Subcutaneous abdominal adipose tissue (tissue), 5 donors: Measurements from ENCODE around the gene TRABD2A.
"Not testable (repeated sequence)": the region's sequence is repeated elsewhere in the genome, so short reads cannot be mapped to it uniquely, and the experiment has no call there.

Experiments used
- H3K27ac ChIP-seq: one replicate; pipeline ENCODE4 v1.7.0; 2013; ENCODE audit warnings: low read depth, mild to moderate bottlenecking, inconsistent platforms, low read length, moderate library complexity
- H3K27me3 ChIP-seq, 5 donors: one replicate each; pipeline ENCODE4 v1.7.0; 2013; ENCODE audit warnings: low read length in 5 of 5, inconsistent platforms in 1 of 5; ENCODE audit not compliant: control insufficient read depth in 5 of 5, insufficient read depth in 4 of 5
- H3K36me3 ChIP-seq, 5 donors: one replicate each; pipeline ENCODE4 v1.7.0; 2013; ENCODE audit warnings: low read length in 5 of 5; ENCODE audit not compliant: control insufficient read depth in 5 of 5, insufficient read depth in 5 of 5
- H3K4me1 ChIP-seq, 5 donors: one replicate each; pipeline ENCODE4 v1.7.0; 2013; ENCODE audit warnings: low read length in 5 of 5, mild to moderate bottlenecking in 3 of 5, moderate library complexity in 1 of 5; ENCODE audit not compliant: control insufficient read depth in 5 of 5, insufficient read depth in 5 of 5
- H3K4me3 ChIP-seq, 5 donors: one replicate each; pipeline ENCODE4 v1.7.0; 2013; ENCODE audit warnings: low read length in 5 of 5, low read depth in 1 of 5
- H3K9ac ChIP-seq, 5 donors: one replicate each; pipeline ENCODE4 v1.7.0; 2013; ENCODE audit warnings: low read length in 5 of 5, mild to moderate bottlenecking in 4 of 5, moderate library complexity in 3 of 5
- H3K9me3 ChIP-seq, 5 donors: one replicate each; pipeline ENCODE4 v1.7.0; 2013; ENCODE audit warnings: low read length in 5 of 5; ENCODE audit not compliant: control insufficient read depth in 5 of 5
- donor health status: healthy.
- donor health status: healthy.
- donor health status: healthy.
- donor health status: healthy.
- donor health status: healthy.

The TRABD2A gene

GRCh38 chr2:84873350-84873749 is 7.5 kb downstream of the TRABD2A start:
- no peak overlapping the region for H3K9ac ChIP-seq
- H3K4me1 ChIP-seq, result peaks cover 0 to 15% (median 6%) of the 10 kb centered on the region in 5 donors
- H3K27me3 ChIP-seq, result no peaks in the 10 kb centered on the region
- H3K27ac ChIP-seq, result no peak overlapping the region
- H3K4me3 ChIP-seq, result no peak overlapping the region
- no peaks in the 10 kb centered on the region for H3K9me3 ChIP-seq
- no peaks in the 10 kb centered on the region for H3K36me3 ChIP-seq

DNA sequence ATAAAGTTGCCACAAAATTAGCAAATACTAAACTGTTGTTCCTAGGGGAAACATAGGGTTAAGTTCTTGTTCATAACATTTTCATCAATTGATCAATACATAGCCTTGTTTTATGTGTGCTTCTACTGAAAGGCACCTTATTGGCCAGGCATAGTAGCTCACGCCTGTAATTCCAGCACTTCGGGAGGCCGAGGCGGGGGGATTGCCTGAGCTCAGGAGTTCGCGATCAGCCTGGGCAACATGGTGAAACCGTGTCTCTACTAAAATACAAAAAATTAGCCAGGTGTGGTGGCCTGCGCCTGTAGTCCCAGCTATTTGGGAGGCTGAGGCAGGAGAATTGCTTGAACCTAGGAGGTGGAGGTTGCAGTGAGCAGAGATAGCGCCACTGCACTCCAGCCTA is 8.2 kb downstream of the TRABD2A start:
- not testable (repeated sequence) for H3K27me3 ChIP-seq, H3K27ac ChIP-seq, H3K9me3 ChIP-seq, H3K4me3 ChIP-seq, H3K9ac ChIP-seq, H3K36me3 ChIP-seq
- H3K4me1 ChIP-seq, result peaks cover 0 to 15% (median 6%) of the 10 kb centered on the region in 5 donors

- peaks cover 4 to 17% (median 11%) of the 10 kb centered on the region in 5 donors for H3K4me1 ChIP-seq
- H3K27me3 ChIP-seq, result no peaks in the 10 kb centered on the region
- H3K9ac ChIP-seq, result no peak overlapping the region
- H3K4me3 ChIP-seq, result no peak overlapping the region
- H3K27ac ChIP-seq, result no peak overlapping the region
- no peaks in the 10 kb centered on the region for H3K9me3 ChIP-seq
- no peaks in the 10 kb centered on the region for H3K36me3 ChIP-seq
Measured at GRCh38 chr2:84870306-84870705, 10.6 kb downstream of the TRABD2A start.

DNA sequence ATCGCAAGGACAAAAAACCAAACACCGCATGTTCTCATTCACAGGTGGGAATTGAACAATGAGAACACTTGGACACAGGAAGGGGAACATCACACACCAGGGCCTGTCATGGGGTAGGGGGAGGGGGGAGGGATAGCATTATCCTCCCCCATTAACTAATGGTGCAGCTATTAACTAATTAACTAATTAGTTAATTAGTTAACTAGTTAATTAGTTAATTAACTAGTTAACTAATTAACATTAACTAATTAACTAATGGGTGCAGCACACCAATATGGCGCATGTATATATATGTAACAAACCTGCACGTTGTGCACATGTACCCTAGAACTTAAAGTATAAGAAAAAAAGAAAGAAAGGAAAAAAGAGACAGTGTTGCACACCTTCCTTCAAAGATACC is 12.6 kb downstream of the TRABD2A start:
- not testable (repeated sequence) for H3K9ac ChIP-seq, H3K9me3 ChIP-seq, H3K27me3 ChIP-seq

DNA sequence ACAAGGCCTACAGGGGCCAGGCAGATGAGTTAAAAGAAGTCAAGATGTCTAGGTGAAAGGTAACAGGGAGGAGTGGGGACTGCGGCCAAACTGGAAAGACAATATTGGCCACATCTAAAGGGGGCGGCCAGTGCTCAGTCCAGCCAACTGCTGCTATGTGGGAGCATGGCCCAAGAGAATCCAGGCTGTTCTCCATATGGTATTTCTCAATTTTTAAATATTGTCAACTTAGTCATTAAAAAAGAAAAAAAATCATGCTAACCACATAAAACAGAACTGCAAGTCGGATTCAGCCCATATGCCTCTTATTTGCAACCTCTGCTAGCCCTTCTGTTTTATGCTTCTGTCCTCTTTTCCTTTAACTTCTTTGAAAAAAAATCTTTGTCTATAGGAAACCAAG is 14.8 kb downstream of the TRABD2A start:
- Histone ChIP-seq H3K27ac (peak overlapping the region; percentile 61), H3K36me3 (no peaks in the 10 kb centered on the region), H3K9ac (no peak overlapping the region), H3K27me3 (no peaks in the 10 kb centered on the region), H3K4me1 (peaks cover 4 to 14% (median 13%) of the 10 kb centered on the region in 5 donors), H3K4me3 (no peak overlapping the region), H3K9me3 (no peaks in the 10 kb centered on the region)

More for the DNA sequence above, 12.6 kb downstream of the TRABD2A start:
- not testable (repeated sequence) for H3K4me3 ChIP-seq, H3K36me3 ChIP-seq, H3K27ac ChIP-seq
- peaks cover 4 to 14% (median 13%) of the 10 kb centered on the region in 5 donors for H3K4me1 ChIP-seq

GRCh38 chr2:84865181-84865783 is 15.6 kb downstream of the TRABD2A start:
- H3K9me3 ChIP-seq, result no peaks in the 10 kb centered on the region
- no peaks in the 10 kb centered on the region for H3K36me3 ChIP-seq
- H3K27ac ChIP-seq, result peak overlapping the region; percentile 61
- H3K27me3 ChIP-seq, result no peaks in the 10 kb centered on the region
- H3K4me3 ChIP-seq, result no peak overlapping the region
- H3K9ac ChIP-seq, result no peak overlapping the region
- peaks cover 4 to 14% (median 13%) of the 10 kb centered on the region in 5 donors for H3K4me1 ChIP-seq

- H3K27ac ChIP-seq, result no peak overlapping the region
- H3K4me1 ChIP-seq, result peaks cover 4 to 14% (median 13%) of the 10 kb centered on the region in 5 donors
- H3K36me3 ChIP-seq, result no peaks in the 10 kb centered on the region
- H3K9ac ChIP-seq, result no peak overlapping the region
- H3K9me3 ChIP-seq, result no peaks in the 10 kb centered on the region
- no peaks in the 10 kb centered on the region for H3K27me3 ChIP-seq
- no peak overlapping the region for H3K4me3 ChIP-seq
Measured at GRCh38 chr2:84862006-84862405, 18.9 kb downstream of the TRABD2A start.

DNA sequence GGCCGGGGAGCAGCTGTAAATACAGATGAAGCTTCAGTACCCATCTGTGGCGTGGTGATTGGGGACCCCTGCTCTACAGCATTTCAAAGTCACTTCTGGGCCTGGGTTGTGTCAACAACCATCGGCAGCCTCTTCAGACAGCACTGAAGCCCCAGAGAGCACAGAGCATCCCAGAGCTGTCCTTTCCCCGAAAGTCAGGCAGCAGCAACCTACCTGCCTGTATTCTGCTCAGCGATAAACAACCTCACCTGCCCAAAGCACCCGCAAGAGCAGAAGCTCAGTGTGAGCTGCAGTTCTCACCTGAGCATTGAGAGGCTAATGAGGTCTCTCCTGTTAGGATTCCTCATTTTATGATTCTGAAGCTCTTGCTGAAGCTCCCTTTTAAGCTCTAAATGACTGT is 19.3 kb downstream of the TRABD2A start:
- Histone ChIP-seq H3K36me3 (no peaks in the 10 kb centered on the region), H3K9ac (no peak overlapping the region), H3K27ac (no peak overlapping the region), H3K9me3 (no peaks in the 10 kb centered on the region), H3K4me1 (peaks cover 4 to 14% (median 13%) of the 10 kb centered on the region in 5 donors), H3K27me3 (no peaks in the 10 kb centered on the region), H3K4me3 (no peak overlapping the region)

GRCh38 chr2:84858937-84859336 is 21.9 kb downstream of the TRABD2A start:
- Histone ChIP-seq H3K4me1 (no peaks in the 10 kb centered on the region), H3K36me3 (no peaks in the 10 kb centered on the region), H3K9ac (no peak overlapping the region), H3K4me3 (no peak overlapping the region), H3K27ac (no peak overlapping the region), H3K9me3 (no peaks in the 10 kb centered on the region), H3K27me3 (no peaks in the 10 kb centered on the region)

DNA sequence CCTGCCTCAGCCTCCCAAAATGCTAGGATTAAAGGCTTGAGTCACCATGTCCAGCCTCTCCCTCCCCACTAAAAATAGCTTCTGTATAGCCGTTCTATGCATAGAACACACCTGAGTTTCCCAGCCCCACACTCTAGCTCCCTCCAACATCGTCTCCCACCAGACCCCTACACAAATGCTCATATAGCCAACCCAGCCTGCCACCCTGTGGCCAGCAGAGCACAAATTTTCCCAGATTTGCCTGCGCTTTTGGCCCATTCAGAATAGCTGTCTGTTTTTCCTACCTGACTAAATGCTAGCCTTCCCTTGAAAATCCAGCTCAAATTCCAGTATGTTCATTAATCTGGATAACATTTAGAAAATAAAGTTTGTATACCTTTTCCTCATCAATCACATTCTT is 22.8 kb downstream of the TRABD2A start:
- peaks cover 0 to under 1% (median 0%) of the 10 kb centered on the region in 5 donors for H3K9me3 ChIP-seq
- no peak overlapping the region for H3K27ac ChIP-seq

More for the DNA sequence above, 22.8 kb downstream of the TRABD2A start:
- H3K9ac ChIP-seq, result no peak overlapping the region
- H3K4me1 ChIP-seq, result no peaks in the 10 kb centered on the region
- no peaks in the 10 kb centered on the region for H3K27me3 ChIP-seq
- H3K36me3 ChIP-seq, result no peaks in the 10 kb centered on the region
- no peak overlapping the region for H3K4me3 ChIP-seq
